Muscle of leg (tissue), 11 donors: Measurements from ENCODE around the gene CBR3. TPM values are rescaled to one million over a fixed set of nuclear protein-coding genes. Genes with fewer than 3 reads are reported as not detected.

ENCODE experiments used
- DNase-seq: peaks from one replicate; pipeline ENCODE4 v3.0.0; 2013
- H3K27ac ChIP-seq: one replicate; pipeline ENCODE4 v1.5.1; 2013; ENCODE audit warnings: mild to moderate bottlenecking, low read length, control low read depth
- H3K27me3 ChIP-seq: one replicate; pipeline ENCODE4 v1.6.1; 2013; ENCODE audit warnings: low read length; ENCODE audit not compliant: control insufficient read depth, insufficient read depth
- H3K36me3 ChIP-seq: one replicate; pipeline ENCODE4 v1.6.1; 2013; ENCODE audit warnings: low read length; ENCODE audit not compliant: control insufficient read depth, insufficient read depth
- H3K4me1 ChIP-seq: one replicate; pipeline ENCODE4 v1.6.1; 2013; ENCODE audit warnings: low read length; ENCODE audit not compliant: control insufficient read depth, insufficient read depth
- H3K4me3 ChIP-seq: one replicate; pipeline ENCODE4 v1.5.1; 2013; ENCODE audit warnings: low read length, control low read depth
- H3K9me3 ChIP-seq: replicated peaks from 2 replicates; pipeline ENCODE4 v1.6.1; 2013; ENCODE audit warnings: low read depth, low read length; ENCODE audit not compliant: control insufficient read depth
- WGBS: methylation state at CpG from one replicate; pipeline ENCODE4 v1.1.5; 2013; ENCODE audit warnings: missing lambda C conversion rate; ENCODE audit not compliant: insufficient coverage; 5-methylcytosine and 5-hydroxymethylcytosine counted together
- polyA plus RNA-seq, 8 donors: library from polyadenylated mRNA; unstranded; fragments of 120-200 nt; gene quantifications; one replicate each; pipeline versions ENCODE4 v1.2.1 to v1.2.3, GENCODE V29; 2013; ENCODE audit warnings: inconsistent platforms in 1 of 8, low replicate concordance in 1 of 8; ENCODE audit not compliant: insufficient read length in 8 of 8, insufficient read depth in 1 of 8
- total RNA-seq: library from RNA; stranded (reverse); fragments of 120-200 nt; gene quantifications from one replicate; pipeline ENCODE4 v1.2.4, GENCODE V29; 2013

CBR3 gene
- total and polyA plus RNA-seq, 9 donors: 2.2 to 4.1 (median 3.3) TPM

- H3K27ac ChIP-seq: no peak overlapping the region
- H3K27me3 ChIP-seq: no peaks in the 10 kb centered on the region
- no peak overlapping the region for H3K4me3 ChIP-seq
Observed at GRCh38 chr21:36179145-36179544, 44.3 kb downstream of the CBR3 start.

DNA sequence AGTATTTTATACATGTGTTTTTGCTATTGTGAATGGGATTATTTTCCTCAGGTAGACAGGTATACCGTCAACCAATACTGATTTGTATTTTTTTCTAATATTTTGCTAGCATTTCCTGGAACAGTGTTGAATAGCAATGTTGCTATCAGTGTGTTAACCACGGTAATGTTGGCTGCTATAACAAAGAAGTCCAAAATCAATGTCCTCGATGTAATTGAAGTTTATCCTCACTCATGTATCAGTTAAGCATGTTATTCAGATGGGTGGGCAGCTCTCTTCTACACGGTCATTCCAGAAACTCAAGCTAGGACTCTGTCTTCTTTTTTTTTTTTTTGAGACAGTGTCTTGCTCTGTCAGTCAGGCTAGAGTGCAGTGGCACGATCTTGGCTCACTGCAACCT lies 46.1 kb downstream of the CBR3 start:
- no peaks in the 10 kb centered on the region for H3K36me3 ChIP-seq
- H3K27ac ChIP-seq: no peak overlapping the region
- no peak for DNase-seq
- H3K4me1 ChIP-seq: no peaks in the 10 kb centered on the region
- H3K4me3 ChIP-seq: no peak overlapping the region
- H3K9me3 ChIP-seq: peaks cover 5% of the 10 kb centered on the region
- 100% methylated on average over 2 of the region's 5 CpGs for WGBS
- no peaks in the 10 kb centered on the region for H3K27me3 ChIP-seq

More at GRCh38 chr21:36179145-36179544, 44.3 kb downstream of the CBR3 start:
- Histone ChIP-seq H3K4me1 (no peaks in the 10 kb centered on the region), H3K36me3 (no peaks in the 10 kb centered on the region), H3K9me3 (peaks cover 5% of the 10 kb centered on the region)
- DNase-seq: no peak

DNA sequence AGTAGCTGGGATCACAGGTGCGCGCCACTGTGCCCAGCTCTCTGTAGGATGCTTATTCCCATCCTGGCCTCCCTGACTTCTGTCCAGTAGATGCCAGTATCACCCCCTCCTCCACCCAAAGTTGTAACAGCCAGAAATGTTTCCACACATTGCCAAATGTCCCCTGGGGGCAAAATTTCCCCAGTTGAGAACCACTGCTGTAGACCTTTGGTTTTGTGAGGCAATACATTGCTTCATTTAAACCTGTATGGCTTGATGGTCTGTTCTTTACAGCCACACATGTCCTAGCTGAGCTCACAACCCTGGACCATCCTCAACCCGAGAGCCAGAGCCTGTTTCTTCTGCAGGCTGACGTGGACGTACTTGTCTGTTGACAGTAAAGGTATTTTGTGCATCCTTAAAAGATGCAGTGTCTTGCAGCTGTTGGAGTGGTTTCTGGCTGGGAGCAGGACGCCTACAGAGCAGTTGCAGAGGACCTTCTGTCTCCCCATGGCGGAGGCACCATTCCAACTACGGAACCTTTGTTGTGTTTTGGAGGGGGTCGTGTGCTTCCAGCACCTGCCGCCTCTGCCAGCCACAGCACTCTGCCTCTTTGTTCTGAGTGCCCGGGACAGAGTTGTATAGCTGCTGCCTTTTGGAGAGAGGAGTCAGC lies 48.4 kb downstream of the CBR3 start:
- Histone ChIP-seq H3K36me3 (no peaks in the 10 kb centered on the region), H3K4me3 (no peak overlapping the region), H3K27me3 (no peaks in the 10 kb centered on the region), H3K27ac (no peak overlapping the region), H3K4me1 (no peaks in the 10 kb centered on the region), H3K9me3 (peaks cover 5% of the 10 kb centered on the region)
- no peak for DNase-seq
- whole genome bisulfite sequencing: 74% methylated on average over 7 of the region's 11 CpGs

- no peaks in the 10 kb centered on the region for H3K27me3 ChIP-seq
- no peak overlapping the region for H3K27ac ChIP-seq
- no peaks in the 10 kb centered on the region for H3K36me3 ChIP-seq
- DNase-seq: no peak
- no peaks in the 10 kb centered on the region for H3K4me1 ChIP-seq
- peaks cover under 1% of the 10 kb centered on the region for H3K9me3 ChIP-seq
- WGBS: 82% methylated on average over 16 of the region's 16 CpGs
- no peak overlapping the region for H3K4me3 ChIP-seq
Observed at GRCh38 chr21:36184545-36184944, 49.7 kb downstream of the CBR3 start.

DNA sequence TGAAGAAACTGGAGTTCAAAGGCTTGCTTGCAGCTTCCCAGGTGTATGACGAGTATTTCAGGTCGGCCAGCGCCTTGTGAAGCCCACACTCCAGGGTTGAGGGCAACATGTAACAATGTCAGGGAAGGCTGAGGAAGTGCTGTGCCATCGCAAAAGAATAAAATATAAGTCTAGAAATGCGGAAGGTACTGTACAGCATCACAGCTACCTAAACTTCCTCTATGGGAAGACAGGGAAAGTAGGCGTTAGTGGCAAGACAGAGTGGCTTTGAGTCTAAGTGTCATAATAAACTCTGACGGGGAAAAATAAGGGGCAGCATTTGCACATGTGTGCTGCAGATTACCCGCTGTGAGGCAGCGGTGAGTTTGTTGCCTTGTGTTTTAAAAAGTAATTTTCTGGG lies 50.6 kb downstream of the CBR3 start:
- H3K27ac ChIP-seq: no peak overlapping the region
- H3K9me3 ChIP-seq: no peaks in the 10 kb centered on the region
- no peaks in the 10 kb centered on the region for H3K4me1 ChIP-seq
- H3K36me3 ChIP-seq: no peaks in the 10 kb centered on the region
- no peak for DNase-seq
- 89% methylated on average over 7 of the region's 9 CpGs for WGBS
- H3K4me3 ChIP-seq: no peak overlapping the region
- no peaks in the 10 kb centered on the region for H3K27me3 ChIP-seq

GRCh38 chr21:36186081-36186480 lies 51.2 kb downstream of the CBR3 start:
- WGBS: 86% methylated on average over 4 of the region's 4 CpGs

GRCh38 chr21:36186506-36187399 lies 51.9 kb downstream of the CBR3 start:
- Histone ChIP-seq H3K36me3 (no peaks in the 10 kb centered on the region), H3K4me3 (no peak overlapping the region), H3K27ac (no peak overlapping the region), H3K27me3 (no peaks in the 10 kb centered on the region), H3K4me1 (no peaks in the 10 kb centered on the region), H3K9me3 (no peaks in the 10 kb centered on the region)
- no peak for DNase-seq
- WGBS: 67% methylated on average over 1 of the region's 18 CpGs

More at GRCh38 chr21:36186081-36186480, 51.2 kb downstream of the CBR3 start:
- Histone ChIP-seq H3K4me1 (no peaks in the 10 kb centered on the region), H3K9me3 (no peaks in the 10 kb centered on the region), H3K4me3 (no peak overlapping the region), H3K27ac (no peak overlapping the region), H3K27me3 (no peaks in the 10 kb centered on the region), H3K36me3 (no peaks in the 10 kb centered on the region)
- no peak for DNase-seq

DNA sequence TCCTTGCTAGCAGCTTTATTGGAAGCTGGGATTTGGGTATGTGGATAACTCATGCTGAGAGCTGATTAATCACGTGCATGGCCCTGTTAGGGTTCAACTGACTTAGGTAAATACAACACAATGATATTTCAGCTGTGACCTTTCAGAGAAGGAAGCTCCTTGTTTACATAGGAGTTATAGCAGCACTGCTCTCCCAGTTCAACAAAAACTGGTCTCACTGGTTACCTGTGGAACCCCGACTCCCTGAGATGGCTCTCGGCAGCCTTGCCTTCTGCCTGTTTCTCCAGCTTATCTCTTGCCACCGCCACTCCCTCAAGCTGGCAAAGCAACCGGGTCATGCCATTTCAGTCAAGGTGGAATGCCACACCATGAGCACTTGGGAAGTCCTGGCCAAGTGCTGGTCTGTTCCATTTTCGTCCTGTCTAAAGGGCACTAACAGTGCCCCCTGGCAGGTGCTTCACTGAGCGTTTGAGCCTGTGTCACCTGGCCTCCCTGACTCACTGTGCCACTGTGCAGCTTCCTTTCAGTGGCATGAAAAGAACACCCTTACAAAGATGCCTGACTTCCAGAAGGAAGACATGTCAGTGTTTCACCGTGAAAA lies 53.3 kb downstream of the CBR3 start:
- 66% methylated on average over 6 of the region's 8 CpGs for WGBS
- H3K4me3 ChIP-seq: no peak overlapping the region
- no peaks in the 10 kb centered on the region for H3K4me1 ChIP-seq
- no peak for DNase-seq
- no peaks in the 10 kb centered on the region for H3K36me3 ChIP-seq
- no peak overlapping the region for H3K27ac ChIP-seq
- no peaks in the 10 kb centered on the region for H3K27me3 ChIP-seq
- no peaks in the 10 kb centered on the region for H3K9me3 ChIP-seq

DNA sequence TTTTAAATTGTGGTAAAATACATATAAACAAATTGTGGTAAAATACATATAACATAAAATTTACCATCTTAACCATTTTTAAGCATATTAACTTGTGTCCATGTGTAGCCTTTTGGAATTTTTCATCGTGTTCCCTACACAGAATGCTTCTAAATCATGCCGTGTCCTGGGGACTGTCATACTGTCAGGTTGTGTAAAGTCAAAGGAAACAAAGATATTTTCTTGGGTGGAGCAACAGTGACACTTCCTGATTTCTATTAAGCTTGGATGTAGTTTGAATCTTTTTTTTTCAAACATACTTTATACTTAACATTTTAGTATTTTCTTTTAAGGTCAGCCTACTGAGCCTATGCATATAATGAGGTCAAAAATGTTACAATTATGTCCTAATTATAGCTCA lies 54.1 kb downstream of the CBR3 start:
- WGBS: no CpG with 5 or more reads among the region's 2 CpGs
- Histone ChIP-seq H3K27ac (no peak overlapping the region), H3K36me3 (no peaks in the 10 kb centered on the region), H3K4me3 (no peak overlapping the region), H3K9me3 (no peaks in the 10 kb centered on the region), H3K4me1 (no peaks in the 10 kb centered on the region), H3K27me3 (no peaks in the 10 kb centered on the region)
- no peak for DNase-seq

DNA sequence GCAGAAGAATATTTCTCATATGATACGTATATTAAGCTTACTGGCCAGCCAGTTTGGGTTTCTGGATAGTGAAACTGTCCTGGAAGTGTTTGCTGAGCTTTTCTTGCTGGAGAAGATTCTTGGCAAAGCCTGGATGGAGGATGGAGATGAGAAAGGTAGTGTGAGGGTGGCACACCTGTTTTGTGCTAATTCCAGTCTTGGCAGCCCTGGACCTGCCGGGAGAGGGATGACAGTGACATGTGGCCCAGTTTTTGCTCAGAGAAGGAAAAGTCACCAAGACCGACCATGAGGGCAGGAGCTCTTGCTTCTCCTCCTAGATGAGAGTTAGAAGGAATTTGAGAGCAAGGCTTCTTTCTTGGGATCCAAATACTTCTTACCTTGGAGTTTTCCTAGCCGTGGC lies 55.9 kb downstream of the CBR3 start:
- Histone ChIP-seq H3K36me3 (no peaks in the 10 kb centered on the region), H3K4me3 (no peak overlapping the region), H3K27me3 (no peaks in the 10 kb centered on the region), H3K9me3 (no peaks in the 10 kb centered on the region), H3K4me1 (no peaks in the 10 kb centered on the region), H3K27ac (no peak overlapping the region)
- WGBS: 82% methylated on average over 2 of the region's 4 CpGs
- no peak for DNase-seq
